ENCODE results near the gene DEPP1. TPM values are rescaled to one million over a fixed set of nuclear protein-coding genes. Genes with fewer than 3 reads are reported as not detected.

DEPP1 gene
- total and polyA plus RNA-seq, 2 donors (not counting 1 experiment from before 2014, with no cell fraction given), result not detected

DNA sequence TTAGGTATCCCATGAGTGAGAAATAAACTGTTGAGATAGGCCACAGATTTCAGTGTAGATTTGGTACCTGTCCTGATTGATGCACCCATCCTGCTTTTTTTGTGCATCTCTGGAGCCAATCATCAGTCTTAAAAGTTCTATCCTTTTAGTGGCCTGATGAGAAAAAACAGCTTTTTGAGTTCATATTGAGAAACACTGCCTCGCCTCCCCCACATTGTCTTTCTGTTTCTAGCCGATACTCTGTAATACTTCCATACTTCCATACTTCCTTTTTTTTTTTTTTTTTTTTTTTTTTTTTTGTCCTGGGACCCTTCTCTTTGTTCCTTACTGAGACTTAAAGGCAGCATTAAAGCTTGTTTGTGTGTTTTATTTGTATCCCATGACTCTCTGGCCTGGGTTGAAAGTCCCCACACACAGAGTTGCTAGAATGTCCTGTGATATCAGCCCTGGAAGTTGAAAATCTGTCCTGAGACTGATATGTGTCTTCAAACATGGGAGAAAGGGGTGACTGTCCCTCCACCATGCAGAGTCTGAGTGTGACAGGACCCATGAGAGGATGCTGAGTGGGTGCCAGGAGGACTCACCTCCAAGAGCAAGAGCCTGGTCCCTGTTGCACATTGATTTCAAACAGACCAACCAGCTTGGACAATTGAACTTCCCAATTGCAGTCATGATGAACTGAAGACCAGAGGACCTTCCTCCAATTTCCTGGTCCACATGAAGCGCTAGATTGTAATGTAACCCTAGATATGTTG is 27.8 kb upstream of the DEPP1 start:
- peaks cover 11% of the 10 kb centered on the region for H3K79me2 ChIP-seq (ENCODE audit: control insufficient read depth, insufficient read depth, low read length)
- WGBS (ENCODE audit: insufficient coverage), result no CpG with 5 or more reads among the region's 3 CpGs

More for the DNA sequence above, 27.8 kb upstream of the DEPP1 start:
- ChIA-PET CTCF (interaction anchor here (1.5 to 1.9 kb wide), 2 partner anchors 11 kb away, joined by 3 to 8 read pairs; no protein-coding TSS in a partner anchor), POLR2A (no interaction called here)
- H3K4me3 ChIP-seq (ENCODE audit: control extremely low read depth in 1 of 5, extremely low read depth in 1 of 5, insufficient read depth in 1 of 5, low read depth in 2 of 5, low read length in 4 of 5), result no peak overlapping the region
- peaks cover 5% of the 10 kb centered on the region for H4K20me1 ChIP-seq (ENCODE audit: control insufficient read depth, insufficient read depth, low read length, poor library complexity, severe bottlenecking)
- H3K9me3 Mint-ChIP-seq (ENCODE audit: insufficient read depth), result no peaks in the 10 kb centered on the region
- peaks cover 7 to 9% of the 10 kb centered on the region in 2 donors for H3K4me1 ChIP-seq (ENCODE audit: control insufficient read depth in 2 of 2, insufficient read depth in 2 of 2, low read length in 2 of 2)
- ATAC-seq (ENCODE audit: low read depth) (no peak), DNase-seq (no peak)
- no peak overlapping the region for H3K27ac Mint-ChIP-seq
- no peak overlapping the region for H3K27ac ChIP-seq (ENCODE audit: low read length in 2 of 2)
- peaks cover 12% of the 10 kb centered on the region for H3K4me1 Mint-ChIP-seq
- no peak overlapping the region for H3K4me2 ChIP-seq (replicated peaks; ENCODE audit: low read depth, low read length, poor library complexity, severe bottlenecking)
- intact Hi-C loops (cut with micrococcal nuclease), result loop anchor here (10.0 kb wide), 2 partner anchors 368 to 1362 kb away; partner anchors contain the start of genes ALOX5 and ZNF32
- no peak overlapping the region for H2AFZ ChIP-seq (ENCODE audit: insufficient read depth, low read depth, low read length, poor library complexity, severe bottlenecking)
- H3K4me3 Mint-ChIP-seq, result no peak overlapping the region
- no peak for TF ChIP-seq EZH2 (IDR thresholded peaks at IDR 0.05; ENCODE audit: borderline replicate concordance, insufficient read depth, low read depth, low read length, poor library complexity, severe bottlenecking)
- TF ChIP-seq, protein P1, sequence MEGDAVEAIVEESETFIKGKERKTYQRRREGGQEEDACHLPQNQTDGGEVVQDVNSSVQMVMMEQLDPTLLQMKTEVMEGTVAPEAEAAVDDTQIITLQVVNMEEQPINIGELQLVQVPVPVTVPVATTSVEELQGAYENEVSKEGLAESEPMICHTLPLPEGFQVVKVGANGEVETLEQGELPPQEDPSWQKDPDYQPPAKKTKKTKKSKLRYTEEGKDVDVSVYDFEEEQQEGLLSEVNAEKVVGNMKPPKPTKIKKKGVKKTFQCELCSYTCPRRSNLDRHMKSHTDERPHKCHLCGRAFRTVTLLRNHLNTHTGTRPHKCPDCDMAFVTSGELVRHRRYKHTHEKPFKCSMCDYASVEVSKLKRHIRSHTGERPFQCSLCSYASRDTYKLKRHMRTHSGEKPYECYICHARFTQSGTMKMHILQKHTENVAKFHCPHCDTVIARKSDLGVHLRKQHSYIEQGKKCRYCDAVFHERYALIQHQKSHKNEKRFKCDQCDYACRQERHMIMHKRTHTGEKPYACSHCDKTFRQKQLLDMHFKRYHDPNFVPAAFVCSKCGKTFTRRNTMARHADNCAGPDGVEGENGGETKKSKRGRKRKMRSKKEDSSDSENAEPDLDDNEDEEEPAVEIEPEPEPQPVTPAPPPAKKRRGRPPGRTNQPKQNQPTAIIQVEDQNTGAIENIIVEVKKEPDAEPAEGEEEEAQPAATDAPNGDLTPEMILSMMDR (IDR thresholded peaks at IDR 0.05), result no peak
- no peaks in the 10 kb centered on the region for H3K27me3 Mint-ChIP-seq
- H3K9ac ChIP-seq (ENCODE audit: low read length), result no peak overlapping the region
- H3K27me3 ChIP-seq (replicated peaks in 1 of 4; ENCODE audit: control extremely low read depth in 1 of 4, control insufficient read depth in 3 of 4, insufficient read depth in 4 of 4, low read length in 3 of 4), result no peaks in the 10 kb centered on the region
- H3K36me3 ChIP-seq (replicated peaks in 1 of 2; ENCODE audit: control extremely low read depth in 1 of 2, control insufficient read depth in 1 of 2, extremely low read depth in 1 of 2, insufficient read depth in 2 of 2, low read length in 1 of 2), result peaks cover 8 to 19% of the 10 kb centered on the region in 2 experiments
- peaks cover 4 to 10% (median 10%) of the 10 kb centered on the region in 3 donors for H3K9me3 ChIP-seq (ENCODE audit: control extremely low read depth in 1 of 3, control insufficient read depth in 2 of 3, insufficient read depth in 1 of 3, low read length in 2 of 3)
